Keratinocyte (primary cell): ENCODE results near the gene DPP7. TPM values are rescaled to one million over a fixed set of nuclear protein-coding genes. Genes with fewer than 3 reads are reported as not detected.

Source experiments
- DNase-seq: peaks from one replicate; pipeline ENCODE4 v3.0.0-alpha.2; 2011; ENCODE audit warnings: low read depth, missing footprints, low spot score
- FAIRE-seq: peaks from 2 replicates; lab custom pipeline; 2011; peaks lifted over from hg19 to GRCh38; lab: Jason Lieb, UNC
- H2AFZ ChIP-seq: 2 replicates; pipeline ENCODE4 v1.6.0; 2012; ENCODE audit warnings: low read length, control low read depth, inconsistent platforms; ENCODE audit not compliant: control insufficient read depth
- H3K27ac ChIP-seq: 2 replicates; pipeline ENCODE4 v1.5.1; 2011; ENCODE audit warnings: low read length; ENCODE audit not compliant: control insufficient read depth, insufficient read depth
- H3K27me3 ChIP-seq: 3 replicates; pipeline ENCODE4 v1.6.0; 2011; ENCODE audit warnings: low read length; ENCODE audit not compliant: control insufficient read depth, insufficient read depth; ENCODE audit errors: extremely low read depth
- H3K36me3 ChIP-seq, 2 experiments: 2 replicates in 1 of 2; 3 replicates in 1 of 2; pipeline ENCODE4 v1.5.1; 2011; ENCODE audit warnings: low read length in 2 of 2, mild to moderate bottlenecking in 1 of 2; ENCODE audit not compliant: control insufficient read depth in 2 of 2, insufficient read depth in 2 of 2; ENCODE audit errors: extremely low read depth in 1 of 2
- H3K4me1 ChIP-seq: 3 replicates; pipeline ENCODE4 v1.5.1; 2011; ENCODE audit warnings: low read length; ENCODE audit not compliant: control insufficient read depth, insufficient read depth; ENCODE audit errors: extremely low read depth
- H3K4me2 ChIP-seq: 3 replicates; pipeline ENCODE4 v1.6.0; 2011; ENCODE audit warnings: low read depth, low read length; ENCODE audit not compliant: control insufficient read depth, insufficient read depth; ENCODE audit errors: extremely low read depth
- H3K4me3 ChIP-seq, 3 experiments: fragments of 200-600 bp in 1 of 3; sonication (generic) in 1 of 3; 2 replicates in 2 of 3; 3 replicates in 1 of 3; pipeline ENCODE4 v1.5.1; 2011 to 2016; ENCODE audit warnings: low read length in 3 of 3, mild to moderate bottlenecking in 3 of 3, control low read depth in 2 of 3, inconsistent platforms in 1 of 3, low read depth in 1 of 3, mixed read lengths in 1 of 3, mixed run types in 1 of 3, moderate library complexity in 1 of 3; ENCODE audit not compliant: control insufficient read depth in 2 of 3, insufficient read depth in 2 of 3; ENCODE audit errors: extremely low read depth in 1 of 3
- H3K79me2 ChIP-seq: 2 replicates; pipeline ENCODE4 v1.6.0; 2012; ENCODE audit warnings: low read length; ENCODE audit not compliant: control insufficient read depth, insufficient read depth
- H3K9ac ChIP-seq: 3 replicates; pipeline ENCODE4 v1.6.0; 2011; ENCODE audit warnings: low read length; ENCODE audit not compliant: control insufficient read depth, insufficient read depth; ENCODE audit errors: extremely low read depth
- H3K9me1 ChIP-seq: 3 replicates; pipeline ENCODE4 v1.6.0; 2011; ENCODE audit warnings: low read length; ENCODE audit not compliant: control insufficient read depth, insufficient read depth; ENCODE audit errors: extremely low read depth
- H3K9me3 ChIP-seq: 2 replicates; pipeline ENCODE4 v1.5.1; 2012; ENCODE audit warnings: low read depth, low read length; ENCODE audit not compliant: control insufficient read depth
- H4K20me1 ChIP-seq: 3 replicates; pipeline ENCODE4 v1.6.0; 2011; ENCODE audit warnings: low read length; ENCODE audit not compliant: control insufficient read depth, insufficient read depth; ENCODE audit errors: extremely low read depth
- CTCF ChIP-seq, 3 experiments: IDR thresholded peaks in 1 of 3; conservative IDR thresholded peaks in 1 of 3; optimal IDR thresholded peaks in 1 of 3; 2 replicates in 2 of 3; 3 replicates in 1 of 3; pipeline versions ENCODE3 to v1.5.1; 2011; ENCODE audit warnings: low read length in 3 of 3, mild to moderate bottlenecking in 3 of 3, moderate library complexity in 2 of 3, control low read depth in 1 of 3, inconsistent platforms in 1 of 3; ENCODE audit not compliant: insufficient read depth in 2 of 3; ENCODE audit errors: extremely low read depth in 1 of 3
- EZH2 ChIP-seq: IDR thresholded peaks from one replicate; pipeline ENCODE4 v1.6.1; 2012; ENCODE audit warnings: inconsistent platforms, mild to moderate bottlenecking, low read length, moderate library complexity
- dilution Hi-C: fragments of 300-500 bp; cut with MboI; formaldehyde crosslinking; loops from one replicate; pipeline ENCODE4 v1.7.0; 2020; ENCODE audit warnings: low sequenced_read_pairs; ENCODE audit not compliant: extremely low pct_ligation_motif_present
- polyA minus RNA-seq, 3 experiments: library from RNA; depleted of rRNA, polyadenylated mRNA; stranded (reverse); fragments of >200 nt; gene quantifications; 1 replicate in 1 of 3; 2 replicates in 1 of 3; 3 replicates in 1 of 3; pipeline ENCODE4 v1.2.3, GENCODE V29; 2011
- polyA plus RNA-seq, 5 experiments: library from polyadenylated mRNA; depleted of rRNA in 3 of 5; stranded (reverse) in 3 of 5; stranded (forward) in 1 of 5; unstranded in 1 of 5; fragments of >200 nt; gene quantifications; 1 replicate in 1 of 5; 2 replicates in 3 of 5; 3 replicates in 1 of 5; pipeline versions ENCODE4 v1.2.1 to v1.2.3, GENCODE V29; 2011 to 2012; ENCODE audit warnings: missing spikeins in 2 of 5, low read depth in 1 of 5, low replicate concordance in 1 of 5

Gene DPP7
- polyA plus RNA-seq (29.7 to 93.1 TPM (median 35.3 TPM) in 3 replicates), polyA minus RNA-seq (26.1 to 71.6 TPM (median 46.3 TPM) in 3 replicates)
- polyA plus RNA-seq (2011; ENCODE audit: low read depth) = 23.5 TPM
- polyA plus RNA-seq (2011; cell fraction: cytosol; rRNA removed) = 19.1 and 50.9 TPM in 2 replicates
- polyA plus RNA-seq (2011; cell fraction: nucleus; rRNA removed) = 109 and 166 TPM in 2 replicates
- polyA plus RNA-seq (2012; ENCODE audit: low replicate concordance) = 55.3 and 94.7 TPM in 2 replicates
- 93.4 TPM for polyA minus RNA-seq (2011; cell fraction: cytosol; rRNA and poly(A)+ RNA removed)
- 43.5 and 47.5 TPM in 2 replicates for polyA minus RNA-seq (2011; cell fraction: nucleus; rRNA and poly(A)+ RNA removed)

- Histone ChIP-seq H3K4me2 (peak within 1 kb of the TSS; percentile 70), H2AFZ (peak within 1 kb of the TSS; percentile 33), H3K9me1 (no peaks in the 10 kb centered on the region), H3K27ac (no peak within 1 kb of the TSS), H3K4me3 (peak within 1 kb of the TSS; percentile 53 to 68 (median 61)), H3K9ac (peak within 1 kb of the TSS; percentile 33), H3K79me2 (no peaks in the 10 kb centered on the region), H3K9me3 (no peaks in the 10 kb centered on the region), H3K4me1 (no peaks in the 10 kb centered on the region), H3K27me3 (peaks cover 7% of the 10 kb centered on the region), H3K36me3 (peaks cover 0 to 2% of the 10 kb centered on the region in 2 experiments), H4K20me1 (no peaks in the 10 kb centered on the region)
- dilution Hi-C loops = no loop called here
- DNase-seq = no peak
- TF ChIP-seq CTCF (optimal IDR thresholded peaks at IDR 0.05 in 1 of 3, IDR thresholded peaks at IDR 0.05 in 1 of 3, conservative IDR thresholded peaks at IDR 0.05 in 1 of 3; ENCODE audit: extremely low read depth in 1 of 3, insufficient read depth in 2 of 3, low read length in 3 of 3) (no peak), EZH2 (no peak)
- FAIRE-seq = no peak
Observed at GRCh38 chr9:137114613-137115393, at the start of gene DPP7. TSS of gene DPP7 (minus strand) at chr9:137114733. CDS start at chr9:137114713, 20 bp downstream.

GRCh38 chr9:137163805-137164204 lies 49.3 kb upstream of the DPP7 start:
- H3K9ac ChIP-seq = no peak overlapping the region
- H2AFZ ChIP-seq = no peak overlapping the region
- TF ChIP-seq EZH2 (no peak), CTCF (optimal IDR thresholded peaks at IDR 0.05 in 1 of 3, IDR thresholded peaks at IDR 0.05 in 1 of 3, conservative IDR thresholded peaks at IDR 0.05 in 1 of 3; ENCODE audit: extremely low read depth in 1 of 3, insufficient read depth in 2 of 3, low read length in 3 of 3) (no peak)
- FAIRE-seq (no peak), DNase-seq (no peak)
- H3K4me1 ChIP-seq = no peaks in the 10 kb centered on the region
- dilution Hi-C loops = no loop called here
- H3K4me3 ChIP-seq = no peak overlapping the region
- H3K36me3 ChIP-seq = no peaks in the 10 kb centered on the region
- no peak overlapping the region for H3K27ac ChIP-seq
- H3K27me3 ChIP-seq = peaks cover 85% of the 10 kb centered on the region
- no peaks in the 10 kb centered on the region for H4K20me1 ChIP-seq
- no peak overlapping the region for H3K4me2 ChIP-seq
- H3K9me3 ChIP-seq = no peaks in the 10 kb centered on the region
- H3K9me1 ChIP-seq = no peaks in the 10 kb centered on the region
- H3K79me2 ChIP-seq = no peaks in the 10 kb centered on the region
